HepG2 (cell line): Measurements from ENCODE around the gene OPN1SW. TPM values are rescaled to one million over a fixed set of nuclear protein-coding genes. Genes with fewer than 3 reads are reported as not detected.

Experiments used
- ATF1 ChIP-seq: IDR thresholded peaks from 2 replicates; pipeline ENCODE4 v1.6.1; 2016; ENCODE audit warnings: mild to moderate bottlenecking, control low read depth
- FOSL2 ChIP-seq: sonication (generic); formaldehyde crosslinking; IDR thresholded peaks from 2 replicates; pipeline ENCODE4 v1.4.0; 2020; ENCODE audit warnings: missing genetic modification reagents
- FOXP1 ChIP-seq, 2 experiments: fragments of 450-650 bp in 1 of 2; IDR thresholded peaks; 2 replicates each; pipeline ENCODE4 v1.6.1; 2017 to 2018; ENCODE audit warnings: antibody characterized with exemption in 1 of 2
- MYC ChIP-seq: sonication (generic); formaldehyde crosslinking; IDR thresholded peaks from 2 replicates; pipeline ENCODE4 v1.9.0; 2021; ENCODE audit warnings: missing genetic modification reagents, borderline replicate concordance
- NR2C2 ChIP-seq: sonication (generic); formaldehyde crosslinking; IDR thresholded peaks from 2 replicates; pipeline ENCODE4 v1.4.0; 2020; ENCODE audit warnings: missing genetic modification reagents, mild to moderate bottlenecking, moderate library complexity, borderline replicate concordance
- REPIN1 ChIP-seq: sonication (generic); formaldehyde crosslinking; IDR thresholded peaks from 2 replicates; pipeline ENCODE4 v1.8.0; 2022; ENCODE audit warnings: missing genetic modification reagents, low read depth, mild to moderate bottlenecking, borderline replicate concordance
- SALL1 ChIP-seq: sonication (generic); formaldehyde crosslinking; IDR thresholded peaks from 2 replicates; pipeline ENCODE4 v1.8.0; 2022; ENCODE audit warnings: mild to moderate bottlenecking, missing genetic modification reagents
- TARDBP ChIP-seq: sonication (generic); formaldehyde crosslinking; IDR thresholded peaks from 2 replicates; pipeline ENCODE4 v1.8.0; 2022; ENCODE audit warnings: mild to moderate bottlenecking, missing genetic modification reagents
- TRAFD1 ChIP-seq: sonication (generic); formaldehyde crosslinking; IDR thresholded peaks from 2 replicates; pipeline ENCODE4 v1.5.1; 2020; ENCODE audit warnings: missing genetic modification reagents, mild to moderate bottlenecking, borderline replicate concordance
- ZFY ChIP-seq: sonication (generic); formaldehyde crosslinking; IDR thresholded peaks from 2 replicates; pipeline ENCODE4 v1.4.0; 2020; ENCODE audit warnings: missing genetic modification reagents
- ZNF142 ChIP-seq: sonication (generic); formaldehyde crosslinking; IDR thresholded peaks from 2 replicates; pipeline ENCODE4 v1.4.0; 2020; ENCODE audit warnings: missing genetic modification reagents
- ZNF263 ChIP-seq: sonication (generic); formaldehyde crosslinking; IDR thresholded peaks from 2 replicates; pipeline ENCODE4 v1.4.0; 2020; ENCODE audit warnings: missing genetic modification reagents
- ZNF558 ChIP-seq: sonication (generic); formaldehyde crosslinking; IDR thresholded peaks from 2 replicates; pipeline ENCODE4 v1.9.0; 2022; ENCODE audit warnings: mild to moderate bottlenecking, missing genetic modification reagents, borderline replicate concordance
- ZNF687 ChIP-seq: sonication (generic); formaldehyde crosslinking; IDR thresholded peaks from 2 replicates; pipeline ENCODE4 v1.5.1; 2020; ENCODE audit warnings: mild to moderate bottlenecking, missing genetic modification reagents, moderate library complexity
- polyA plus RNA-seq, 8 experiments: library from polyadenylated mRNA; depleted of rRNA in 3 of 8; stranded (reverse) in 7 of 8; unstranded in 1 of 8; fragments of >200 nt; fragmentation: Illumina TruSeq in 4 of 8; extraction: Trizol in 4 of 8; gene quantifications; 2 replicates each; pipeline versions ENCODE4 v1.2.1 to v1.2.3, GENCODE V29; 2011 to 2016; ENCODE audit warnings: low read depth in 4 of 8, missing spikeins in 1 of 8, mixed read lengths in 1 of 8; ENCODE audit not compliant: insufficient read depth in 1 of 8
- total RNA-seq, 5 experiments: library from RNA; depleted of rRNA; stranded (reverse); fragments of >200 nt; fragmentation: Illumina TruSeq; extraction: Trizol; gene quantifications; 2 replicates each; pipeline ENCODE4 v1.2.3, GENCODE V29; 2016; ENCODE audit warnings: low read depth in 1 of 5

The OPN1SW gene
- total and polyA plus RNA-seq, 2 of the 13 experiments (the other 11 are each of a cell fraction or from before 2014, with no cell fraction given), result not detected

- peak; percentile 90 for TF ChIP-seq ZNF687 (CRISPR knock-in tag)
- peak; percentile 63 for TF ChIP-seq NR2C2
- peak; percentile 91 for TF ChIP-seq ZFY (CRISPR knock-in tag)
- TF ChIP-seq ZNF558 (CRISPR knock-in tag), result peak; percentile 71; the same call in 1 of the 2 replicates
- 0 out of 2 replicates have a peak, but pooled peaks have one; percentile 38 for TF ChIP-seq TARDBP (CRISPR knock-in tag)
- peak; percentile 67; the same call in 1 of the 2 replicates for TF ChIP-seq SALL1 (CRISPR knock-in tag)
- TF ChIP-seq MYC (CRISPR knock-in tag), result peak; percentile 79; the same call in 1 of the 2 replicates
- no peak for TF ChIP-seq FOXP1 (IDR thresholded peaks at IDR 0.05)
- TF ChIP-seq FOXP1 (CRISPR knock-in tag; IDR thresholded peaks at IDR 0.05), result no peak
- peak; percentile 26; the same call in 1 of the 2 replicates for TF ChIP-seq TRAFD1 (CRISPR knock-in tag)
- 0 out of 2 replicates have a peak, but pooled peaks have one; percentile 20 for TF ChIP-seq FOSL2 (CRISPR knock-in tag)
- TF ChIP-seq ZNF142 (CRISPR knock-in tag), result peak; percentile 47; the same call in 1 of the 2 replicates
- TF ChIP-seq REPIN1 (CRISPR knock-in tag), result peak; percentile 57; the same call in 1 of the 2 replicates
- TF ChIP-seq ZNF263 (CRISPR knock-in tag), result peak; percentile 18; the same call in 1 of the 2 replicates
- TF ChIP-seq ATF1 (CRISPR knock-in tag), result peak; percentile 78
These were observed 36.3 kb downstream of the OPN1SW start, which contains the start of gene CALU (continued) for GRCh38 chr7:128739048-128739962.
